SK-N-MC (cell line): ENCODE measurements around the gene ELOVL3.
A peak's percentile ranks its signal among the peaks of the same experiment; 100 is the strongest.

Source experiments
- DNase-seq: peaks from one replicate; pipeline ENCODE4 v3.0.0-alpha.2; 2011; ENCODE audit warnings: low read depth, low spot score
- H3K27ac ChIP-seq: fragments of 200-600 bp; sonication (generic); 2 replicates; pipeline ENCODE4 v1.5.1; 2016; ENCODE audit warnings: mixed run types
- H3K36me3 ChIP-seq: fragments of 200-600 bp; sonication (generic); 2 replicates; pipeline ENCODE4 v1.6.1; 2017; ENCODE audit warnings: antibody characterized with exemption, low read length, mixed read lengths; ENCODE audit not compliant: insufficient read depth
- H3K4me3 ChIP-seq: fragments of 200-600 bp; sonication (generic); 2 replicates; pipeline ENCODE4 v1.5.1; 2016
- H3K9ac ChIP-seq: fragments of 200-600 bp; sonication (generic); 2 replicates; pipeline ENCODE4 v1.8.0; 2017; ENCODE audit warnings: mixed run types, mixed read lengths; ENCODE audit not compliant: insufficient read length
- H3K9me3 ChIP-seq: fragments of 200-600 bp; sonication (generic); 2 replicates; pipeline ENCODE4 v1.6.1; 2017; ENCODE audit warnings: low read depth, mild to moderate bottlenecking, antibody characterized with exemption, low read length, moderate library complexity, mixed read lengths
- EZH2 ChIP-seq: fragments of 200-600 bp; sonication (generic); IDR thresholded peaks from one replicate; pipeline ENCODE4 v1.6.1; 2017; ENCODE audit warnings: antibody characterized with exemption
- FOXP2 ChIP-seq: optimal IDR thresholded peaks from 2 replicates; pipeline ENCODE3; 2011; ENCODE audit warnings: mild to moderate bottlenecking, moderate library complexity; ENCODE audit not compliant: insufficient read depth; ENCODE audit errors: extremely low read length, control extremely low read depth
- POLR2AphosphoS5 ChIP-seq: IDR thresholded peaks from 2 replicates; pipeline ENCODE4 v1.6.1; 2012; ENCODE audit warnings: mild to moderate bottlenecking, low read depth, low read length, borderline replicate concordance

Gene ELOVL3

GRCh38 chr10:102233997-102234396 lies 7.9 kb downstream of the ELOVL3 start:
- TF ChIP-seq EZH2 (no peak), FOXP2 (no peak), POLR2AphosphoS5 (no peak)
- no peaks in the 10 kb centered on the region for H3K36me3 ChIP-seq
- DNase-seq, result no peak
- no peak overlapping the region for H3K27ac ChIP-seq
- H3K4me3 ChIP-seq, result no peak overlapping the region
- H3K9ac ChIP-seq, result no peak overlapping the region
- H3K9me3 ChIP-seq, result no peaks in the 10 kb centered on the region

GRCh38 chr10:102234888-102235597 lies 8.9 kb downstream of the ELOVL3 start:
- Histone ChIP-seq H3K36me3 (no peaks in the 10 kb centered on the region), H3K9ac (no peak overlapping the region), H3K9me3 (no peaks in the 10 kb centered on the region), H3K27ac (no peak overlapping the region), H3K4me3 (no peak overlapping the region)
- TF ChIP-seq EZH2 (no peak), FOXP2 (no peak), POLR2AphosphoS5 (no peak)
- no peak for DNase-seq

GRCh38 chr10:102235598-102235920 lies 9.5 kb downstream of the ELOVL3 start:
- Histone ChIP-seq H3K9me3 (no peaks in the 10 kb centered on the region), H3K27ac (no peak overlapping the region), H3K4me3 (no peak overlapping the region), H3K36me3 (no peaks in the 10 kb centered on the region), H3K9ac (no peak overlapping the region)
- DNase-seq, result no peak
- TF ChIP-seq POLR2AphosphoS5 (no peak), EZH2 (no peak), FOXP2 (no peak)

- no peak for TF ChIP-seq POLR2AphosphoS5
- TF ChIP-seq FOXP2, result no peak
- no peak for TF ChIP-seq EZH2
- H3K36me3 ChIP-seq, result no peaks in the 10 kb centered on the region
- H3K9ac ChIP-seq, result no peak overlapping the region
- no peaks in the 10 kb centered on the region for H3K9me3 ChIP-seq
- no peak for DNase-seq
- no peak overlapping the region for H3K4me3 ChIP-seq
- H3K27ac ChIP-seq, result no peak overlapping the region
Measured at GRCh38 chr10:102236006-102236405, 9.9 kb downstream of the ELOVL3 start.

GRCh38 chr10:102237711-102238252 lies 11.7 kb downstream of the ELOVL3 start:
- no peaks in the 10 kb centered on the region for H3K36me3 ChIP-seq
- DNase-seq, result no peak
- H3K27ac ChIP-seq, result no peak overlapping the region
- TF ChIP-seq EZH2 (no peak), FOXP2 (no peak), POLR2AphosphoS5 (no peak)
- no peak overlapping the region for H3K4me3 ChIP-seq
- H3K9me3 ChIP-seq, result no peaks in the 10 kb centered on the region
- no peak overlapping the region for H3K9ac ChIP-seq

- no peak for DNase-seq
- no peak for TF ChIP-seq FOXP2
- TF ChIP-seq EZH2, result no peak
- TF ChIP-seq POLR2AphosphoS5, result no peak
- H3K4me3 ChIP-seq, result no peak overlapping the region
- H3K9ac ChIP-seq, result no peak overlapping the region
- H3K9me3 ChIP-seq, result no peaks in the 10 kb centered on the region
- no peak overlapping the region for H3K27ac ChIP-seq
- H3K36me3 ChIP-seq, result no peaks in the 10 kb centered on the region
Measured at GRCh38 chr10:102240467-102241031, 14.4 kb downstream of the ELOVL3 start.

GRCh38 chr10:102241032-102241443 lies 14.9 kb downstream of the ELOVL3 start:
- H3K36me3 ChIP-seq, result no peaks in the 10 kb centered on the region
- TF ChIP-seq POLR2AphosphoS5 (no peak), EZH2 (no peak)
- no peaks in the 10 kb centered on the region for H3K9me3 ChIP-seq
- H3K27ac ChIP-seq, result no peak overlapping the region
- DNase-seq, result no peak
- H3K9ac ChIP-seq, result no peak overlapping the region
- H3K4me3 ChIP-seq, result peak overlapping the region; percentile 75

GRCh38 chr10:102241444-102242117 lies 15.5 kb downstream of the ELOVL3 start, which contains the start of gene PITX3:
Gene PITX3 (minus strand): TSS chr10:102241512. CDS start chr10:102232080, 9,432 bp downstream.
- Histone ChIP-seq H3K36me3 (no peaks in the 10 kb centered on the region), H3K9me3 (no peaks in the 10 kb centered on the region), H3K27ac (no peak within 1 kb of the TSS), H3K4me3 (peak within 1 kb of the TSS; percentile 75), H3K9ac (no peak within 1 kb of the TSS)
- DNase-seq, result no peak
- no peak for TF ChIP-seq FOXP2
- no peak for TF ChIP-seq POLR2AphosphoS5
- no peak for TF ChIP-seq EZH2
